Measurements from ENCODE around the gene GREB1.
"Not testable (repeated sequence)": the region's sequence is repeated elsewhere in the genome, so short reads cannot be mapped to it uniquely, and the experiment has no call there.

GREB1 gene

DNA sequence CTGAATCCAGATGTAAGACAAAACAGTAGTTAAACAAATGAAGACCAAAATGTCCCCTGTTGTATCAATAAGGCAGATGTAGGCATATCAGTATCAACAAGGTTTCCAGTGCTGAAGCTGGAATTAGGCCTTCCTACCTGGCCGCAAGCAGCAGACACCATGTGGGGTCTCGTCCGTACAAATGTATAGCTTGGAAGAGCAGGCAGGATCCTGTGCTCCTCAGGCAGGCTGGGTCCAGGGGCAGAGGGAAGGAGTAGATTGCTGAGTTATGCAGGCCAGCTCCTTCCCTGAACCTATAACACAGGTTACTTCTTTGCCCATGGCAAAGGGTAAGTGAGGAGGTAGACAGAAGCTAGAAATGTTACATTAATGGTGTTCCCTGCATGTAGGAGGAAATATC lies 112.7 kb downstream of the GREB1 start:
- DNase-seq, result no peak

- DNase-seq, result no peak
These were observed 114.2 kb downstream of the GREB1 start for GRCh38 chr2:11647834-11648600.

DNA sequence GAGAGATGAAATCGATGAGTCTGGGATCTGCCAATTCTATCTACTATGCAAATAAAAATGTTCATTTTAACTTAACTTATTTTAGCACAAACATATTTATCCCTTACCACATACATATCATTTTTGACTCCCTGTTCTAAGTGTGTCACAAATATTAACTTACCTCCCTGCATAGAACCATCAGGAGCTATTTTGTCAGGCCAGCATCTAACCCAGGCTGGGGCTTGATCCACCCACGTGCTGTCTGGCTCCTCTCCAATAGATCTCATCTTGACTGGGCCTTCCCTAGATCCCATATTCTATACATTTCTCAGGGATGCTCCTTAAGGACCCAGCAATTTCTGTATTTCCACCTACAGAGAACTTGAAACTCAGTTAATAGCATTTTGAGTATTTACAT lies 115.2 kb downstream of the GREB1 start:
- DNase-seq, result no peak

- DNase-seq, result no peak
These were observed 118.2 kb downstream of the GREB1 start for GRCh38 chr2:11651856-11652548.

GRCh38 chr2:11652553-11652952 lies 118.7 kb downstream of the GREB1 start:
- DNase-seq, result no peak

DNA sequence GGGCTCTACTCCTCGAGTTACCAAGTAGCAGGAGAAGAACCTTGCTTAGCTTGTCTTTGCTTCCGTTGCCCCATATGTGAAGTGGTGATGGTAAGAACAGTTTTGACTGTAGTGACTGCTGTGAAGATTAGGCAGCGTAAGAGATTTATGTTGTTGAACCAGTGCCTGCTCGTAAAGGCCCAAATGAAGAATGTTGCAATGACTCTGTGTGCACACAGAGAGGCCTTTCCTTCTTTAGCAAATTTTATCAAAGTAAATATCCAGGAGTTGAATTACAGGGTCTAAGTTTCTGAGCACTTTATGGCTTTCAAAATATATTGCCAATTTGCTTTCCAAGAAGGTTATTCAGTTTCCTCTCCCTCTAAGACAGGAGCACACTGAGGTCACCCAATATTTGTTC lies 121.7 kb downstream of the GREB1 start:
- DNase-seq, result no peak

DNA sequence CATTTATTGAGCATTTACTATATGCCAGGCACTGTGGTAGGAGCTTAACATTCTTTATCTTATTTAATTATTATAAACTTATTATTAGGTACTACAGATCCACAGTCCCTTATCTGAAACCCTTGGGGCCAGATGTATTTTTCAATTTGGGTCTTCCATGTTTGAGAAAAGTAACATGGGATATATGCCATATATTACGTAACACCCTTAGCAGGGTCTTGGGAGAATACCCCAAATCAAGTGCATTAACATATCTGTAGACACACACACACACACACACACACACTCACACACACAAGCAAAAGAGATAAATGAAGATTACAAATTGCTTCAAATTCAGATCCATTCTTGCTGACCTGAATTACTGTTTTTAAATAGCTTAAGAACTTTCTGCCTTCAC lies 122.4 kb downstream of the GREB1 start:
- DNase-seq, result no peak

DNA sequence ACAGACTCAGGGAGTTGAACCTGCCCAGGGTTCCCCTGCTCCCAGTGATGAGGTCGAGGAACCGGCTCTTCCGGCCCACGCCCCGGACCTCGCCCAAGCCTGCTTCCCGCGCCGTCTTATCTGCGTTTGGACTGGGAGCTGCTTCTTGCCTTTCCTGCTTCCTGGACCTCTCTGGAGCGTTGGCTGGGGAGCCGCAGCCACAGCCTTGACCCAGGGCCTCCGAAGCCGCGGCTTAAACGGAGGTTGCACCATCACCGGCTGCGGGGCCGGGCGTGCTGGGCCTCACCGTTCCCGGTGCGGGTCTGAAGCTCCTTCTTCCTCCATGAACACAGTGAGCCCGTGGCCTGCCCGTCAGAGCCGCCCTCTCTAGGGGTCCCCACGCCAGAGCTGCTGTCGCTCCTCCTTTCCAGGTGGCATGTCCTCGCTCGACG lies 122.8 kb downstream of the GREB1 start:
- DNase-seq, result no peak

GRCh38 chr2:11657195-11657594 lies 123.3 kb downstream of the GREB1 start:
- DNase-seq, result no peak

GRCh38 chr2:11657646-11658045 lies 123.8 kb downstream of the GREB1 start:
- DNase-seq, result no peak

DNA sequence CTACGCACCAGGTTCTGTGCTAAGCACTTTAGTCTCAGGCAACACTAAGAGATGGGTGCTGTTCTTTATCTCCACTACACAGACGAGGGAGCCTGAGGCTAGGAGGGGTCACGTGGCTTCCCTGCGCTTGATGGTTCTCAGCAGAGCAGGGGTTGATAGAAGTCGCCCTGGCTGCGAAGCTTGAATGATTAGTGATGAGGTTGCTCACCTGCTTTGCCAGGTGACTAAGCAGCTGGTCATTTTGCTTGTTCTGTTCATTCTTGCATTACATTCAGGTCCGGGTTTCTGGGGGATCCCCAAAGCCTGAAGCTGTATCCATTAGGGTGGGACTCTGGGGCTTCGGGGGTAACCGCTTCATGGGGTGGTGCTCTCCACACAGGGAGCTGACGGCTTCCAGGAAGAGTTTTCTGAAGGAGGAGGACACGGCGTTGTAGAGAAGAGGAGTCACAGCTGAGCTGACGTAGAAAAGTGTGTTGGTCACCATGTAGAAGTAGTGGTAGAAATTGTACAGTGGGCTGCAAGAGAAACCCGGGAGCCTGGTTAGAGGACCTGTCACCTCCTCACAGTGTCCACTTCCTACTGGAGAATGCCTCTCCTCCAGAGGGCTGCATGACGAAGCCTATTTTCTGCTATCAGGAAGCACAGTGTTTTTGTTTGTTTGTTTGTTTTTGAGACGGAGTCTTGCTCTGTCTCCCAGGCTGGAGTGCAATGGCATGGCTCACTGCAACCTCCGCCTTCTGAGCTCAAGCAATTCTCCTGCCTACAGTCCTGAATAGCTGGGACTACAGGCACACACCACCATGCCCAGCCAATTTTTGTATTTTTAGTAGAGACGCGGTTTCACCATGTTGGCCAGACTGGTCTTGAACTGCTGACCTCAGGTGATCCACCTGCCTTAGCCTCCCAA lies 124.6 kb downstream of the GREB1 start:
- DNase-seq, result no peak

DNA sequence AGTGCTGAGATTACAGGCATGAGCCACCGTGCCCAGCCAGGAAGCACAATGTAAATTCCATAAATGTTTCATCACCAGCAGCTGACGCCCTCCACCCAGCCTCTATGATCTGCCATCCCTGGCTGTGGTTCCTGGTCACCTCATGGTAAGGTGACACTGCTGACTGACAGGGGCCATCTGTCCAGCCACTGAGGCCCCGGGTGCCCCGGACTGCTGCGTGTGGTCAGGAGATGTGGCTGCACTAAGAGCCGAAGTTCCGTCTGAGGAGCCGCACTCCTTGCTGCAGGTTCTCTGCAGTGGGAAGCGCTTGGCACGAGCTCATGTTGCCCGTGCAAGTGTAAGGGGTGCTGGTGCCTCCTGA lies 125.2 kb downstream of the GREB1 start:
- no peak for DNase-seq

DNA sequence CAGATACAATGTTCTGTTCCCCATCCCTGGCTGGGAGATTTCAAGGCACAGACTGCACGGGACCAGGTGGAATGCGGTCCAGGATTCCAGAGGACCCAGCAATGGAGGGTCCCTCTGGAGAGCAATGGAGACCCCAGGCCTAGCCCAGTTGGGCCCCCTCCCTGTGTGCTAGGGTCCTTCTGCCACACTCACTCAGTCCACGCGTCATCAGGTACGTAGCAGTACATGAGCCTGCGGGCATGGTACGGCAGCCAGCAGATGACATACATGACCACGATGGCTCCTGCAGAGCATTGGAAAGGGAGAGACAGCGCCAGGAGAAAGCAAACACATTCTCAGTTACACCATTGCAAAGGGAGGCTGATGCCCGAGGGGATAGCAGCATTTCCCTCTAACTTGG lies 126.0 kb downstream of the GREB1 start:
- DNase-seq, result no peak

- not testable (repeated sequence) for DNase-seq
These were observed 126.6 kb downstream of the GREB1 start for GRCh38 chr2:11660396-11660795.

DNA sequence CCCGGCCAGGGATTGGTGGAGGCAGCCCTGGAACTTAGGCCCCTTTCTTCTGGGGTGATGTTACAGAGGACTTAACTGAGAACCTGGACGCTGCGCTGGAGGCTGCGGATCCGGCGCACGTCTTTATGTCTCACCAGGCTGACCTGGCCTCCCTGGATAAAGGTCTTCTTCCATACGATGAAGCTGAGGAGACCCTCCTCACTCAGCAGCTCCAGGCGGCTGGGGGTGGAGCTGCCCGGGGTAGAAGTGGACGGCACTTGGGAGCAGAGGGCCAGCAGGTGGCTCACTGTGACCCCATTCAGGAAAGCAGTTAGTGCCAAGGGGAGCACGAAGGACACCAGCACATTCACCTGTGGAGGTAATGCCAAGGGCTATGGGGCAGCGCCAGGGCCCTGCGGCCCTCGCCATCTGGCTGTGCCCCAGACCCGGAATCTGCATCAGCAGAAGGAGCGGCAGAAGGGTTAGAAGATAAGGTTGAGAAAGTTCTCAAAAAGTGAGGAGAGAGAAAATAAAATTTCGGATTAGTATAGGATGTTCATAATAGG lies 128.1 kb downstream of the GREB1 start:
- no peak for DNase-seq

GRCh38 chr2:11662882-11663281 lies 129.0 kb downstream of the GREB1 start:
- no peak for DNase-seq

DNA sequence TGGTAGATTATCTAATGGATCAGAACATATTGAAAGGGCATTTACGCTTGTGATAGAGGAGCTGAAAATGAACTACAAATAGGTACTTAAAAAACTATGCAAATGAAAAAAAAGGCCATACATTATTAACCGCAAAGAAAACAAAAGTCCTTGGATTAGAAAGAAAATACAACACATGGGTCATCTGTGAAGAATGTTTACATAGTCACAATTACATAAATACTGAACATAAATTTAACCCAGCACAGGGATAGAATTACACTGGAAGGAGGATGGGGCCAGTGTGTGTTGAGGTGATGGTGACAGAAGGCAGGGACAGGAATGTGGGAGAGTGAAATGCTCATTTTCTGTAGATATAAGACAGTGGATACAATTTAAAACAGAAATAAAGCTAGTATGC lies 129.6 kb downstream of the GREB1 start:
- DNase-seq, result no peak

- DNase-seq, result no peak
These were observed 131.2 kb downstream of the GREB1 start for GRCh38 chr2:11665028-11665427.

DNA sequence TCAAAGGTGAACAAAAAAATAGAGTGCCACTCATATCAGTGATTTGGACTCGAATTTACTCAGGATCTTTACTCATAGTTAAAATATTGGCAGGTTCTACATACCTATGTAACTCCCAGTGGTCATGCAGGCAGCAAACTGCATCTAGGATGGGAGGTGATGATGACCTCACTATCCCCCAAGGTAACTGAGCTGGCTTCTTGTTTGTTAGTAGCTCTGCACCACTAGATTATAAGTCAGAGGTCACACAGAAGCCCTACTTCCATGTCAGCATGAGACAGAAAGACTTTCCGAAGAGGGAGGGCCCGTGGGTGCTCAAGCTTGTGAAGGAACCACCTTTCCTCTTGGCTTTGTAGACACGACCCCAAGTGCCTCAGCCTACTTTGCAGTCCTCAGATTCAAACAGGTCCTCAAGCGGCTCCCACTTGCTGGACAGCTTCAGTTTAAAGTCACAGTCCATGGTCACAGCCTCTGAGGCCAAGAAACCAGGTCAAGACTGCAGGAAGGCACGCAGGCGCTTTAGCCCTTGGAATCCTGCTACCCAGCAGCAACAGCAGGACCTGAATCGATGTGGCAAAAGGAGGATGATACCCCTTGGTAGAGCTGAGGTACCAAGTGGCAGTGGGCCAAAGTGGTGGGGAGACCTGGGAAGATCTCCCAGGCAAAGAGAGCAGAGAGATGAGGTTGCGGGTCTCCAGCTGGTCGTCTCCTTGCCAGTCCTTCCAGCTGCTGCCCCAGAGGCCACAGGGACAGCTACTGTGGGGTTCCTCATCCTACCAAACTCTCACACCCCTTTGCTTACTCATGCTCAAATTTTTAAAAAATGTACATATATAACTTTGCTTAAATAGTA lies 131.9 kb downstream of the GREB1 start:
- DNase-seq, result no peak

DNA sequence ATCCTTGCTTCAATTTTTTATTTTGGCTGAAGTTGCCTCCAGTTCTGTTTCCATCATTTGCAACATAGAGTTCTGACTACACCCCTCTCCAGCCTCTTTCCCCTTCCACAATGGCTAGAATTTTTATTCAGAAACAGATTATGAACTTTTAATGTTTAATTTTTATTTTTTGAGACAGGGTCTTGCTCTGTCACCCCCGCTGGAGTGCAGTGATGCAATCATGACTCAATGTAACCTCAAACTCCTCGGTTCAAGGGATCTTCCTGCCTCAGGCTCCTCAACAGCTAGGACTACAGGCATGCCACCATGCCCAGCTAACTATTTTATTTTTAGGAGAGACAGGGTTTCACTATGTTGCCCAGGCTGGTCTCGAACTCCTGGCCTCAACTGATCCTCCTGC lies 133.3 kb downstream of the GREB1 start:
- DNase-seq, result no peak

GRCh38 chr2:11667866-11668637 lies 134.2 kb downstream of the GREB1 start:
- no peak for DNase-seq

Data from activated CD4-positive, alpha-beta T cell treated with anti-CD3 and anti-CD28 coated beads for 1 hour (primary cell).